ENCODE results near the gene PPP4R2. TPM values are rescaled to one million over a fixed set of nuclear protein-coding genes. Genes with fewer than 3 reads are reported as not detected.
A peak's percentile ranks its signal among the peaks of the same experiment; 100 is the strongest.

The PPP4R2 gene
- total and polyA plus RNA-seq, 2 of the 8 experiments (the other 6 are each of a cell fraction or from before 2014, with no cell fraction given) = 11.5 to 89.9 TPM

GRCh38 chr3:72996121-72996472 lies 514 bp upstream of the PPP4R2 start:
- H3K14ac ChIP-seq (ENCODE audit: insufficient read length) = no peak overlapping the region
- peak overlapping the region; percentile 98; the same call in 1 of the 2 replicates for H3K27ac ChIP-seq (ENCODE audit: low read depth, low read length)
- H3K9me3 ChIP-seq (ENCODE audit: insufficient read depth in 2 of 2, low read depth in 1 of 2, low read length in 1 of 2) = no peaks in the 10 kb centered on the region
- H3K4me1 ChIP-seq (replicated peaks in 1 of 4; ENCODE audit: control insufficient read depth in 3 of 4, insufficient read depth in 4 of 4, low read length in 3 of 4) = peaks cover 0 to 6% (median 2%) of the 10 kb centered on the region in 4 experiments; a peak in 5 of 7 replicates
- H2BK120ac ChIP-seq (replicated peaks; ENCODE audit: low read depth, low read length) = peak overlapping the region; percentile 29
- peak overlapping the region; percentile 88 for H4K91ac ChIP-seq (replicated peaks; ENCODE audit: insufficient read length, low read length)
- peak overlapping the region; percentile 98; the same call in 1 of the 2 replicates for H2BK15ac ChIP-seq (ENCODE audit: low read length)
- H2BK12ac ChIP-seq (ENCODE audit: low read depth, low read length) = peak overlapping the region; percentile 88; the same call in 1 of the 2 replicates
- H3K23me2 ChIP-seq (ENCODE audit: low read depth, low read length) = 0 out of 2 replicates have a peak, but pooled peaks cover 4% of the 10 kb centered on the region
- DNase-seq (ENCODE audit: low read depth in 1 of 2, low spot score in 2 of 2) (no peak), FAIRE-seq (no peak)
- peak overlapping the region; percentile 96 for H2BK5ac ChIP-seq (ENCODE audit: low read depth, low read length)
- no peak overlapping the region for H3K56ac ChIP-seq (replicated peaks; ENCODE audit: insufficient read length, low read depth, low read length)
- peak overlapping the region; percentile 35 to 95 (median 92) for H3K9ac ChIP-seq (replicated peaks in 1 of 4; ENCODE audit: extremely low read depth in 1 of 4, low read depth in 3 of 4, low read length in 3 of 4)
- 82% methylated on average over 20 of the region's 20 CpGs; no CpG with 5 or more reads in 1 of the 2 experiments for WGBS, 2 experiments (ENCODE audit: extremely low coverage in 1 of 2, insufficient coverage in 1 of 2, insufficient read length in 1 of 2, insufficient replicate concordance in 2 of 2, low coverage in 1 of 2, low lambda C conversion rate in 2 of 2, missing lambda C conversion rate in 1 of 2)
- peak overlapping the region; percentile 94 for H3K4ac ChIP-seq (replicated peaks; ENCODE audit: insufficient read length, low read depth, low read length)
- H3K79me1 ChIP-seq (ENCODE audit: low read depth, low read length) = no peaks in the 10 kb centered on the region
- H3K36me3 ChIP-seq (ENCODE audit: control insufficient read depth in 2 of 4, insufficient read depth in 4 of 4, low read length in 3 of 4) = peaks cover 6 to 31% (median 10%) of the 10 kb centered on the region in 4 experiments; a peak in 5 of 8 replicates
- peaks cover 18% of the 10 kb centered on the region in 2 experiments for H4K20me1 ChIP-seq (replicated peaks in 1 of 2; ENCODE audit: control insufficient read depth in 1 of 2, insufficient read depth in 2 of 2, low read length in 2 of 2)
- H3K23ac ChIP-seq (ENCODE audit: insufficient read length) = no peak overlapping the region
- H4K5ac ChIP-seq (ENCODE audit: insufficient read length, low read depth, low read length) = peak overlapping the region; percentile 49
- ChIA-PET POLR2A (ENCODE audit: partially characterized antibody) (interaction anchor here (0.7 to 3.8 kb wide), 22 partner anchors 8 to 108 kb away, joined by 3 to 16 read pairs (median 4); partner anchors contain the start of gene GXYLT2), CTCF (ENCODE audit: partially characterized antibody) (interaction anchor here (1.3 kb wide), 1 partner anchor 48 kb away, joined by 4 read pairs; no protein-coding TSS in a partner anchor)
- no peaks in the 10 kb centered on the region for H3K27me3 ChIP-seq (replicated peaks in 1 of 4; ENCODE audit: control insufficient read depth in 3 of 4, extremely low read depth in 1 of 4, insufficient read depth in 3 of 4, low read length in 3 of 4)
- peak overlapping the region; percentile 89 to 100 (median 95); a peak in 7 of 8 replicates for H3K4me3 ChIP-seq (ENCODE audit: extremely low read depth in 1 of 4, insufficient read depth in 2 of 4, low read depth in 3 of 4, low read length in 4 of 4)
- H2BK20ac ChIP-seq (ENCODE audit: low read length) = no peak overlapping the region
- H4K8ac ChIP-seq (ENCODE audit: extremely low read depth, insufficient read depth, low read length) = peak overlapping the region; percentile 99
- peaks cover 29 to 40% of the 10 kb centered on the region in 2 experiments for H3K79me2 ChIP-seq (ENCODE audit: control insufficient read depth in 1 of 2, insufficient read depth in 2 of 2, low read length in 2 of 2)
- H3K4me2 ChIP-seq (ENCODE audit: insufficient read depth in 1 of 2, low read depth in 2 of 2, low read length in 2 of 2) = peak overlapping the region; percentile 79 to 82
- peak overlapping the region; percentile 90 for H2AFZ ChIP-seq (ENCODE audit: low read length)
- H2AK5ac ChIP-seq (ENCODE audit: low read depth, low read length) = peak overlapping the region; percentile 76; the same call in 1 of the 2 replicates
- H3K18ac ChIP-seq (ENCODE audit: extremely low read depth, low read length) = peak overlapping the region; percentile 99
- TF ChIP-seq JUND (IDR thresholded peaks at IDR 0.05; ENCODE audit: low read length) (no peak), SAP30 (IDR thresholded peaks at IDR 0.05; ENCODE audit: insufficient read depth, insufficient replicate concordance, low read length) (no peak), RXRA (IDR thresholded peaks at IDR 0.05; ENCODE audit: insufficient read depth, low read depth, low read length) (no peak), POU5F1 (IDR thresholded peaks at IDR 0.05; ENCODE audit: low read depth, low read length) (no peak), KDM5A (IDR thresholded peaks at IDR 0.05; ENCODE audit: low read length) (no peak), RBBP5 (IDR thresholded peaks at IDR 0.05; ENCODE audit: borderline replicate concordance, low read depth, low read length) (no peak), EZH2 (IDR thresholded peaks at IDR 0.05; ENCODE audit: low read depth, low read length, severe bottlenecking) (no peak), BCL11A (IDR thresholded peaks at IDR 0.05; ENCODE audit: low read depth in 2 of 2, low read length in 2 of 2) (no peak), SIN3A (conservative IDR thresholded peaks at IDR 0.05 in 1 of 2, IDR thresholded peaks at IDR 0.05 in 1 of 2; ENCODE audit: low read depth in 1 of 2, low read length in 2 of 2) (no peak), ZNF274 (IDR thresholded peaks at IDR 0.05; ENCODE audit: borderline replicate concordance, extremely low read depth, low read length) (no peak), RFX5 (IDR thresholded peaks at IDR 0.05; ENCODE audit: borderline replicate concordance, low read depth, low read length) (no peak), RNF2 (IDR thresholded peaks at IDR 0.05; ENCODE audit: borderline replicate concordance, low read depth, low read length, missing control alignments, poor library complexity, severe bottlenecking) (no peak)

Data from H1 (cell line).